T-cell (primary cell): ENCODE results near the gene PCDHB4. TPM values are rescaled to one million over a fixed set of nuclear protein-coding genes. Genes with fewer than 3 reads are reported as not detected.

Experiments used
- ATAC-seq, 4 experiments: fragments of 200-7000 bp in 3 of 4; fragments of 150-1000 bp in 1 of 4; cut with Tn5 transposase; replicated peaks in 1 of 4; 1 replicate in 3 of 4; 2 replicates in 1 of 4; pipeline ENCODE4 v1.10.0; 2021; ENCODE audit warnings: moderate library complexity in 3 of 4, mild to moderate bottlenecking in 2 of 4, moderate number of reproducible peaks in 1 of 4
- CTCF ChIA-PET, 2 donors: fragments of 300-600 bp; sonication (Branson Sonifier 250); formaldehyde crosslinking; loops; one replicate each; lab custom pipeline; 2022; ENCODE audit warnings: antibody characterized with exemption in 2 of 2; lab: Charles Lee
- POLR2A ChIA-PET, 2 donors: fragments of 300-600 bp; sonication (Branson Sonifier 250); formaldehyde crosslinking; loops; one replicate each; lab custom pipeline; 2022; ENCODE audit warnings: antibody characterized with exemption in 2 of 2; lab: Charles Lee
- DNase-seq, 35 experiments: peaks; one replicate each; pipeline versions ENCODE4 v3.0.0 to v3.0.0-alpha.2; 2013 to 2023
- H3K27ac ChIP-seq: one replicate; pipeline ENCODE4 v1.5.1; 2013; ENCODE audit warnings: low read length
- H3K27me3 ChIP-seq, 2 experiments: replicated peaks in 1 of 2; 1 replicate in 1 of 2; 2 replicates in 1 of 2; pipeline versions ENCODE4 v1.6.1 to v1.7.0; 2013; ENCODE audit warnings: low read length in 1 of 2, mixed read lengths in 1 of 2; ENCODE audit not compliant: control insufficient read depth in 2 of 2, insufficient read depth in 2 of 2; ENCODE audit errors: extremely low read depth in 1 of 2
- H3K36me3 ChIP-seq, 2 donors: 1 replicate in 1 of 2; 2 replicates in 1 of 2; pipeline versions ENCODE4 v1.6.1 to v1.7.0; 2013; ENCODE audit warnings: low read length in 1 of 2; ENCODE audit not compliant: control insufficient read depth in 2 of 2, insufficient read depth in 1 of 2; ENCODE audit errors: extremely low read depth in 1 of 2
- H3K4me1 ChIP-seq, 2 experiments: 1 replicate in 1 of 2; 2 replicates in 1 of 2; pipeline versions ENCODE4 v1.6.1 to v1.7.0; 2013; ENCODE audit warnings: low read length in 2 of 2, mixed read lengths in 1 of 2; ENCODE audit not compliant: insufficient read depth in 2 of 2, control insufficient read depth in 1 of 2; ENCODE audit errors: extremely low read depth in 1 of 2
- H3K4me3 ChIP-seq, 2 donors: 1 replicate in 1 of 2; 2 replicates in 1 of 2; pipeline versions ENCODE4 v1.5.1 to v1.7.0; 2013; ENCODE audit warnings: mild to moderate bottlenecking in 2 of 2, low read length in 1 of 2, moderate library complexity in 1 of 2; ENCODE audit not compliant: control insufficient read depth in 1 of 2; ENCODE audit errors: extremely low read depth in 1 of 2
- H3K9me3 ChIP-seq: 2 replicates; pipeline ENCODE4 v1.7.0; 2013
- H3K27ac Mint-ChIP-seq, 2 donors: one replicate each; pipeline ENCODE4 v1.8.0; 2020 to 2021; ENCODE audit warnings: mild to moderate bottlenecking in 2 of 2, mixed read lengths in 2 of 2
- H3K27me3 Mint-ChIP-seq, 2 donors: one replicate each; pipeline ENCODE4 v1.8.0; 2021 to 2022; ENCODE audit warnings: mixed read lengths in 2 of 2
- H3K36me3 Mint-ChIP-seq: one replicate; pipeline ENCODE4 v1.8.0; 2021; ENCODE audit warnings: mixed read lengths
- H3K4me1 Mint-ChIP-seq, 3 donors: one replicate each; pipeline ENCODE4 v1.8.0; 2020 to 2022; ENCODE audit warnings: mixed read lengths in 3 of 3, mild to moderate bottlenecking in 1 of 3
- H3K4me3 Mint-ChIP-seq, 3 donors: one replicate each; pipeline ENCODE4 v1.8.0; 2020 to 2022; ENCODE audit warnings: mild to moderate bottlenecking in 3 of 3, mixed read lengths in 3 of 3, moderate library complexity in 3 of 3
- H3K9me3 Mint-ChIP-seq, 3 donors: one replicate each; pipeline ENCODE4 v1.8.0; 2020 to 2022; ENCODE audit warnings: mixed read lengths in 3 of 3
- WGBS: methylation state at CpG from one replicate; pipeline ENCODE4 v1.1.5; 2013; ENCODE audit warnings: missing lambda C conversion rate; ENCODE audit not compliant: insufficient coverage; 5-methylcytosine and 5-hydroxymethylcytosine counted together
- total RNA-seq, 35 experiments: library from RNA in 6 of 35; stranded (reverse) in 6 of 35; fragments of 120-200 nt in 1 of 35; gene quantifications; one replicate each; pipeline versions ENCODE4 v1.2.1 to v1.2.4 and lab custom pipeline; 2013 to 2026

The PCDHB4 gene
- not detected for total RNA-seq
- not detected for total RNA-seq (2013)
- 0 to 0.18 (median 0) reads per million in 29 experiments for total RNA-seq (lab: John Stamatoyannopoulos, UW)

DNA sequence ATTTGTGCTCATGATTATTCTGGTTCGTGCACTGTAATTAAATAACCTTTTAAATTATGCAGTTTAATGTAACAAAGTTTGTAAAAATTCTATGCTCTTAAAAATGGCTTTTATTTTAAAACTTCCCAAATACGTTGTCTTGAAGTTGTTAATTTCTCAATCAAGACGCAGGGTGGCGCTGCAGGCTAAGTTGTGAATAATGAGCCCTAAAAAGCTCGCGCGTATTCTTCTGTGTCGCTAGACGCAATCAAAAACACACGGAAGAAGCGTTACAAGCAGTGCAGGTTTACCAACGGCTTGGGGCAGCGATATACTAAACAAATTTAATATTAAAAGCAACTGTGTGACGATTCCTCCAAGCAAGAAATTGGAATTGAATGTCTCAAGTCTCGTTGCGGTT is at the start of gene PCDHB4:
PCDHB4 (plus strand) TSS at position 256 of the 400 bp plus-strand sequence. CDS start 181 bp downstream, outside the sequence.
- ATAC-seq (no peak), DNase-seq (peak in 1 of 35 experiments; percentile 2)
- 43% methylated on average over 12 of the region's 16 CpGs for WGBS
- Histone ChIP-seq H3K27ac (no peak within 1 kb of the TSS), H3K36me3 (no peaks in the 10 kb centered on the region), H3K4me1 (no peaks in the 10 kb centered on the region), H3K4me3 (no peak within 1 kb of the TSS), H3K27me3 (peaks cover 4 to 15% of the 10 kb centered on the region in 2 experiments), H3K9me3 (no peaks in the 10 kb centered on the region)
- H3K4me1 Mint-ChIP-seq = no peaks in the 10 kb centered on the region
- no peak within 1 kb of the TSS for H3K27ac Mint-ChIP-seq
- POLR2A ChIA-PET = no interaction called here
- no peaks in the 10 kb centered on the region for H3K36me3 Mint-ChIP-seq
- H3K4me3 Mint-ChIP-seq = no peak within 1 kb of the TSS
- H3K9me3 Mint-ChIP-seq = peaks cover 0 to 15% (median 7%) of the 10 kb centered on the region in 3 donors
- CTCF ChIA-PET = interaction anchor here in 1 of 2 donors (1.2 kb wide), 1 partner anchor 14 kb away, joined by 3 read pairs; the partner anchor contains the start of gene PCDHB5
- peaks cover 26 to 28% of the 10 kb centered on the region in 2 donors for H3K27me3 Mint-ChIP-seq

DNA sequence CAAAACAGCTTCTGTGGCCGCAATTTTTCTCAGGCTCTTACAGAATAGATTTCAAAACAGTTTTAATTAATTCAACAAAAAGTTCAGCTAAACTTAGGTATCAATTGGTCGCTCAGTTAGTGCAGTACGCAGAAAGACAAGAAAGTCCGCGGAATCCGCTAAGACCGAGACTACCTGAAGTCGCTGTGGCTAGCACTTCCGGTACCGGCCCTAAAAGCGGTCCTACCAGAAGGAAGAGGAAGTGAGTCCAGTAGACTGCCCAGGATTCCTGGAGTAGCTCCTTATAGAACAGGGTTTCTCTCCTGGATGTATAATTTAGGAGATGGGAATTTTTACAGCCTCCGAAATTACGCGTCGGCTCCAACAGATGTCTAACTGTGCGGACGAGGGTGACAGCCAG is 43.8 kb upstream of the PCDHB4 start:
- ATAC-seq (no peak), DNase-seq (no peak)
- 53% methylated on average over 10 of the region's 17 CpGs for WGBS
- Mint-ChIP-seq H3K9me3 (peaks cover 0 to 10% (median 6%) of the 10 kb centered on the region in 3 donors), H3K4me1 (no peaks in the 10 kb centered on the region), H3K4me3 (peak overlapping the region in 1 of 3 donors; percentile 9), H3K36me3 (no peaks in the 10 kb centered on the region), H3K27me3 (peaks cover 8 to 10% of the 10 kb centered on the region in 2 donors), H3K27ac (no peak overlapping the region)
- H3K4me3 ChIP-seq = peak overlapping the region in 1 of 2 donors; percentile 15
- no peaks in the 10 kb centered on the region for H3K9me3 ChIP-seq
- ChIA-PET POLR2A (interaction anchor here in 1 of 2 donors (0.5 kb wide), 1 partner anchor 175 kb away, joined by 3 read pairs; no protein-coding TSS in a partner anchor), CTCF (no interaction called here)
- peaks cover 2 to 15% of the 10 kb centered on the region in 2 experiments for H3K27me3 ChIP-seq
- H3K27ac ChIP-seq = no peak overlapping the region
- no peaks in the 10 kb centered on the region for H3K4me1 ChIP-seq
- no peaks in the 10 kb centered on the region for H3K36me3 ChIP-seq

DNA sequence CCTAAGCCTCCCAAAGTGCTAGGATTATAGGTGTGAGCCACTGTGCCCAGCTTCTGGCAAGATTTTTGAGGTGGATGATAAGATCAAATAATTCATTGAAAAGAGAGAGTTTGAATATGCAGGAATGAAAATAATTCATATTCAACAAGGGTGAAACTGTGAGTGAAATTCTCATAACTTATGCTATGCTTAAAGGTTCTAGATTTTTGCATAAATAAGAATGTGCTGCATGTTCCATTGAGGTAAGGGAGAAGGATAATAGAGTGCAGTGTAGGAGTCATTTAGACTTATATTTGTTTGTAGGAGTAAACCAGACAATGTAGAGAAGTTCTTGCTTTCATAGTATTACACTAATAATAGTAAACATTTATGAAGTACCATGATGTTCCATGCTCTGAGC is 39.4 kb upstream of the PCDHB4 start:
- Mint-ChIP-seq H3K27me3 (peaks cover 12 to 32% of the 10 kb centered on the region in 2 donors), H3K36me3 (peaks cover 6% of the 10 kb centered on the region), H3K9me3 (peaks cover 7 to 12% (median 11%) of the 10 kb centered on the region in 3 donors), H3K4me3 (no peak overlapping the region), H3K4me1 (peaks cover 5 to 10% (median 6%) of the 10 kb centered on the region in 3 donors), H3K27ac (no peak overlapping the region)
- DNase-seq (no peak), ATAC-seq (no peak)
- ChIA-PET CTCF (interaction anchor here in 1 of 2 donors (0.6 kb wide), 1 partner anchor 230 kb away, joined by 4 read pairs; no protein-coding TSS in a partner anchor), POLR2A (no interaction called here)
- H3K36me3 ChIP-seq = no peaks in the 10 kb centered on the region
- H3K4me1 ChIP-seq = no peaks in the 10 kb centered on the region
- H3K27me3 ChIP-seq = peaks cover 2 to 17% of the 10 kb centered on the region in 2 experiments
- H3K9me3 ChIP-seq = no peaks in the 10 kb centered on the region
- H3K4me3 ChIP-seq = no peak overlapping the region
- H3K27ac ChIP-seq = no peak overlapping the region

DNA sequence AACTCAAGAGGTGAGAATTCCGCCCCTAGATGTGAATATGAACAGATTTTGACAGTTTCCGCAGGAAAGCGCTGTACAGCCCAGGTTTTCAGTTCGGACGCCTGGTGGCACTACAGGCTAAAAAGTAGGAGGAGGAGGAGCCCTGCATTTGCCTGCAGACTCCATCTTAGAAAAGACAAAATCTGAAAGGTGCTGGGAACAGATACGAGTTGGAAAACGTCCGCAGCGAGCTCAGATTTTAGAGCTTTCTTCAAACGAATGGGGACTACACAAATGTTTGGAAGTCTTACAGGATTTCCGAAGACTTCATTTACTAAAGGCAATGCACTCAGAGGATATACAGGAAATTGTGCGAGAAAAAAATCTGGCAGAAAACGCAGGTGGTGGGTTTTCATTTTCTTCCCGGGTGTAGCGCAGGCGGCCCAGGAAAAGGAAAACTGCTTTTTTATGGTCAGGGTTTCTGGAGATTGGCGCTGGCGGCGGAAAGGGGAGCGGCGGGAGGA is 37.1 kb upstream of the PCDHB4 start:
- peak overlapping the region; percentile 82 to 86 (median 82) for H3K4me3 Mint-ChIP-seq
- Histone ChIP-seq H3K36me3 (no peaks in the 10 kb centered on the region), H3K4me1 (no peaks in the 10 kb centered on the region), H3K4me3 (peak overlapping the region; percentile 38 to 50), H3K27me3 (peaks cover 0 to 3% of the 10 kb centered on the region in 2 experiments), H3K27ac (no peak overlapping the region), H3K9me3 (no peaks in the 10 kb centered on the region)
- 15% methylated on average over 16 of the region's 21 CpGs for WGBS
- DNase-seq = peak in 31 of 35 experiments; percentile 2 to 57 (median 20)
- H3K27ac Mint-ChIP-seq = peak overlapping the region; percentile 55 to 66
- ChIA-PET POLR2A (interaction anchor here in 1 of 2 donors (0.7 kb wide), 1 partner anchor 265 kb away, joined by 3 read pairs; no protein-coding TSS in a partner anchor), CTCF (interaction anchor here in 1 of 2 donors (0.6 kb wide), 1 partner anchor 1174 kb away, joined by 3 read pairs; no protein-coding TSS in a partner anchor)
- peaks cover 6% of the 10 kb centered on the region for H3K36me3 Mint-ChIP-seq
- H3K9me3 Mint-ChIP-seq = peaks cover 7 to 12% (median 9%) of the 10 kb centered on the region in 3 donors
- ATAC-seq = peak; percentile 43 to 86 (median 70)
- H3K27me3 Mint-ChIP-seq = peaks cover 17 to 33% of the 10 kb centered on the region in 2 donors
- peaks cover 5 to 10% (median 6%) of the 10 kb centered on the region in 3 donors for H3K4me1 Mint-ChIP-seq

DNA sequence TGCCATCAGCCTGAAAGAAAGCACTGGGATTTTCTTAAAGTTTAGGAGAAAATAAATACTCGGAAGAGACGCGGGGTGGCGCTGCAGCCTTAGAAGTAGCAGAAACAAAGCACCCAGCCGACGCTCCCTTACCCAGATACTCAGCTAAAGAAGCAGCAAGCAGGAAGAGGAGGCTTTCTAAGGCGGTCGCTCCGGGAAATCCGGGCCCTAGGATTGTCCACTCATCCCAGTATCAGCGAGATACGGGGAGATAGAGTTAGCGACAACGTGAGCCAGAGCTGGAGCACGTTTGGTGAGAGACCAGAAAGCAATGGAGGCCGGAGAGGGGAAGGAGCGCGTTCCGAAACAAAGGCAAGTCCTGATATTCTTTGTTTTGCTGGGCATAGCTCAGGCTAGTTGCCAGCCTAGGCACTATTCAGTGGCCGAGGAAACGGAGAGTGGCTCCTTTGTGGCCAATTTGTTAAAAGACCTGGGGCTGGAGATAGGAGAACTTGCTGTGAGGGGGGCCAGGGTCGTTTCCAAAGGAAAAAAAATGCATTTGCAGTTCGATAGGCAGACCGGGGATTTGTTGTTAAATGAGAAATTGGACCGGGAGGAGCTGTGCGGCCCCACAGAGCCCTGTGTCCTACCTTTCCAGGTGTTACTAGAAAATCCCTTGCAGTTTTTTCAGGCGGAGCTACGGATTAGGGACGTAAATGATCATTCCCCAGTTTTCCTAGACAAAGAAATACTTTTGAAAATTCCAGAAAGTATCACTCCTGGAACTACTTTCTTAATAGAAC is 26.9 kb upstream of the PCDHB4 start, which contains the start of gene PCDHB2:
PCDHB2 (plus strand) TSS at position 135 of the 782 bp plus-strand sequence; CDS start at position 311, 176 bp downstream.
- H3K4me3 Mint-ChIP-seq = peak within 1 kb of the TSS in 1 of 3 donors; percentile 7
- H3K36me3 Mint-ChIP-seq = no peaks in the 10 kb centered on the region
- H3K4me1 ChIP-seq = no peaks in the 10 kb centered on the region
- ATAC-seq (no peak), DNase-seq (no peak)
- ChIA-PET CTCF (no interaction called here), POLR2A (interaction anchor here in 1 of 2 donors (0.6 kb wide), 1 partner anchor 56 kb away, joined by 3 read pairs; no protein-coding TSS in a partner anchor)
- no peaks in the 10 kb centered on the region for H3K36me3 ChIP-seq
- H3K27me3 Mint-ChIP-seq = peaks cover 36 to 49% of the 10 kb centered on the region in 2 donors
- WGBS = 17% methylated on average over 18 of the region's 29 CpGs
- peak within 1 kb of the TSS in 1 of 2 donors; percentile 23 for H3K4me3 ChIP-seq
- H3K9me3 ChIP-seq = no peaks in the 10 kb centered on the region
- no peak within 1 kb of the TSS for H3K27ac Mint-ChIP-seq
- H3K4me1 Mint-ChIP-seq = no peaks in the 10 kb centered on the region
- peaks cover 7 to 30% (median 24%) of the 10 kb centered on the region in 3 donors for H3K9me3 Mint-ChIP-seq
- H3K27me3 ChIP-seq = peaks cover 3 to 18% of the 10 kb centered on the region in 2 experiments
- no peak within 1 kb of the TSS for H3K27ac ChIP-seq

DNA sequence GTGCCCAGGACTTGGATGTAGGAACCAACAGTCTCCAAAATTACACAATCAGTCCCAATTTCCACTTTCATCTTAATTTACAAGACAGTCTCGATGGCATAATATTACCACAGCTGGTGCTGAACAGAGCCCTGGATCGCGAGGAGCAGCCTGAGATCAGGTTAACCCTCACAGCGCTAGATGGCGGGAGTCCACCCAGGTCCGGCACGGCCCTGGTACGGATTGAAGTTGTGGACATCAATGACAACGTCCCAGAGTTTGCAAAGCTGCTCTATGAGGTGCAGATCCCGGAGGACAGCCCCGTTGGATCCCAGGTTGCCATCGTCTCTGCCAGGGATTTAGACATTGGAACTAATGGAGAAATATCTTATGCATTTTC is 26.4 kb upstream of the PCDHB4 start:
- ChIA-PET POLR2A (interaction anchor here in 1 of 2 donors (0.6 kb wide), 1 partner anchor 56 kb away, joined by 3 read pairs; no protein-coding TSS in a partner anchor), CTCF (no interaction called here)
- DNase-seq = no peak
- no peak overlapping the region for H3K4me3 ChIP-seq
- no peaks in the 10 kb centered on the region for H3K36me3 ChIP-seq
- Mint-ChIP-seq H3K36me3 (peaks cover 4% of the 10 kb centered on the region), H3K27ac (no peak overlapping the region), H3K4me3 (no peak overlapping the region), H3K4me1 (peaks cover 0 to 2% (median 0%) of the 10 kb centered on the region in 3 donors), H3K27me3 (peaks cover 40 to 52% of the 10 kb centered on the region in 2 donors), H3K9me3 (peaks cover 8 to 34% (median 24%) of the 10 kb centered on the region in 3 donors)
- H3K9me3 ChIP-seq = no peaks in the 10 kb centered on the region
- H3K27ac ChIP-seq = no peak overlapping the region
- peaks cover 3 to 16% of the 10 kb centered on the region in 2 experiments for H3K27me3 ChIP-seq
- ATAC-seq = no peak
- 30% methylated on average over 9 of the region's 12 CpGs for WGBS
- H3K4me1 ChIP-seq = no peaks in the 10 kb centered on the region
